Measurements from ENCODE around the gene DDX41. TPM values are rescaled to one million over a fixed set of nuclear protein-coding genes. Genes with fewer than 3 reads are reported as not detected.

The DDX41 gene
- total RNA-seq, 1 experiment from 2014 or later: 133 TPM

DNA sequence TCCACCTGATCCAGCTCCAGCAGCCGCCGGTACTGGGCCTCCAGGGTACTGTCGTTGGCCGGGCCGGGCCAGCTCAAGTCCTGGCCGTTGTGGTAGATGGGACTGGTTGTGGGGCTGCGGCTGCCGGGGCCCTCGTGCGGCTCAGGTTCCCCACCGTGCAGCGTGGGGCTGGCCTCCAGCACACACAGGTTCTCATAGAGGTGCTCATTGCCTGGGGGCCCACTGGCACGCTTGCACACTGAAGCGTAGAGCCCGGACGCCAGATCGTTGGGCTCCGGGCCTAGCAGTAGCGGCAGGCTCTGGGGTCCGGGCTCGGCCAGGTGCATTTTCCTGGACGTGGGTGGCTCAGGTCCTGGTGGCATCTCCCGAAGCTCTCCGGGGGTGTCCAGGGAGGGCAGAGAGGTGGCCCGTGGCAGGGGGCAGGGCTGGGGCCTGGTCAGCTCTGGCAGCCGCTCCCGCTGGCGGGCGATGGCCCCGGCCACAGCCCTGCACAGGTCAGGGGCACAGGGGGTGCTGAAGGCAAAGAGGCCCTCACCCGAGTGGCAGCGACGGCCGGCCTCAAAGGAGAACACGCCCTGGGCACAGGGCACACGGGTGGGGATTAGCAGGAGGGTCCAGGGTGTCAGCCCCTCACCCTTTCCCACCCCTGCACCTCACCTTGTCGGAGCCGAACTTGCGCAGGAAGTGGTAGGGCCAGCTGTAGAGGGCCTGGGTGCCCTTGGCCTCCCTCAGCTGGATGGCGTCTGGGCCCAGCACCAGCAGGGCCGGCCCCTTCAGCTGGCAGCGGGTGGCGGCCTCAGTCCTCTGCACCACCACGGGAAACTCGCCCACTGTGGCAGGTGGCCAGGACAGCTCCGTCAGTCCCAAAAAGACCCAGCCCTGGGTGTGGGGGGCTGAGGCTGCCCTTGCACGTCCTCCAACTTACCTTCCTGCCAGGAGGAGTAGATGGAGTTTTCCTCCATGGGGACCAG is 12.4 kb downstream of the DDX41 start:
- no peaks in the 10 kb centered on the region for H3K79me2 ChIP-seq (ENCODE audit: insufficient read depth, low read length)
- Mint-ChIP-seq H3K4me3 (no peak overlapping the region), H3K9me3 (no peaks in the 10 kb centered on the region), H3K27me3 (ENCODE audit: low read depth) (peaks cover 13% of the 10 kb centered on the region), H3K4me1 (peaks cover 15 to 24% of the 10 kb centered on the region in 2 experiments), H3K27ac (no peak overlapping the region), H3K36me3 (ENCODE audit: insufficient read depth in 1 of 3, low read depth in 3 of 3) (peaks cover 10 to 17% (median 12%) of the 10 kb centered on the region in 3 experiments; a peak in 6 of 7 replicates)
- no peak for DNase-seq
- H2BK15ac ChIP-seq (ENCODE audit: low read depth, low read length): no peak overlapping the region
- H3K4me1 ChIP-seq (ENCODE audit: insufficient read depth, low read length): no peaks in the 10 kb centered on the region; the same call in 1 of the 2 replicates
- H2BK12ac ChIP-seq (ENCODE audit: insufficient read length, low read depth, low read length): no peak overlapping the region
- H4K5ac ChIP-seq (ENCODE audit: insufficient read length, low read depth, low read length): no peak overlapping the region
- no peak overlapping the region for H3T11ph ChIP-seq (ENCODE audit: low read length)
- no peak overlapping the region for H3K9ac ChIP-seq (ENCODE audit: extremely low read depth, insufficient read length, low read length)
- no peak overlapping the region for H4K91ac ChIP-seq (ENCODE audit: insufficient read length, low read depth, low read length)
- no peak overlapping the region; the same call in 1 of the 2 replicates for H3K14ac ChIP-seq (ENCODE audit: insufficient read depth, low read length)
- H3K4ac ChIP-seq (ENCODE audit: low read depth, low read length): no peak overlapping the region
- H4K8ac ChIP-seq (replicated peaks; ENCODE audit: insufficient read length, low read depth, low read length): no peak overlapping the region
- H2BK20ac ChIP-seq (ENCODE audit: low read depth, low read length, poor library complexity, severe bottlenecking): no peak overlapping the region
- TF ChIP-seq, protein P1, sequence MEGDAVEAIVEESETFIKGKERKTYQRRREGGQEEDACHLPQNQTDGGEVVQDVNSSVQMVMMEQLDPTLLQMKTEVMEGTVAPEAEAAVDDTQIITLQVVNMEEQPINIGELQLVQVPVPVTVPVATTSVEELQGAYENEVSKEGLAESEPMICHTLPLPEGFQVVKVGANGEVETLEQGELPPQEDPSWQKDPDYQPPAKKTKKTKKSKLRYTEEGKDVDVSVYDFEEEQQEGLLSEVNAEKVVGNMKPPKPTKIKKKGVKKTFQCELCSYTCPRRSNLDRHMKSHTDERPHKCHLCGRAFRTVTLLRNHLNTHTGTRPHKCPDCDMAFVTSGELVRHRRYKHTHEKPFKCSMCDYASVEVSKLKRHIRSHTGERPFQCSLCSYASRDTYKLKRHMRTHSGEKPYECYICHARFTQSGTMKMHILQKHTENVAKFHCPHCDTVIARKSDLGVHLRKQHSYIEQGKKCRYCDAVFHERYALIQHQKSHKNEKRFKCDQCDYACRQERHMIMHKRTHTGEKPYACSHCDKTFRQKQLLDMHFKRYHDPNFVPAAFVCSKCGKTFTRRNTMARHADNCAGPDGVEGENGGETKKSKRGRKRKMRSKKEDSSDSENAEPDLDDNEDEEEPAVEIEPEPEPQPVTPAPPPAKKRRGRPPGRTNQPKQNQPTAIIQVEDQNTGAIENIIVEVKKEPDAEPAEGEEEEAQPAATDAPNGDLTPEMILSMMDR (conservative IDR thresholded peaks at IDR 0.05): no peak
- H3K27me3 ChIP-seq (ENCODE audit: insufficient read depth, low read length): no peaks in the 10 kb centered on the region
- no peak overlapping the region for H3K18ac ChIP-seq (ENCODE audit: insufficient read length, low read depth, low read length)
- no peak overlapping the region for H3K4me2 ChIP-seq (ENCODE audit: insufficient read depth, insufficient read length, low read length)
- H2BK5ac ChIP-seq (ENCODE audit: insufficient read length, low read length): no peak overlapping the region
- no peaks in the 10 kb centered on the region for H3K23me2 ChIP-seq (ENCODE audit: insufficient read length, low read depth, low read length, poor library complexity, severe bottlenecking)
- no peak overlapping the region for H3K27ac ChIP-seq (ENCODE audit: insufficient read length, low read depth, low read length)
- no peak overlapping the region for H2BK120ac ChIP-seq (ENCODE audit: low read depth, low read length, poor library complexity, severe bottlenecking)
- no peaks in the 10 kb centered on the region for H4K20me1 ChIP-seq (ENCODE audit: control insufficient read depth, insufficient read depth, insufficient read length)
- H3K9me3 ChIP-seq (ENCODE audit: control insufficient read depth, low read depth, low read length): no peaks in the 10 kb centered on the region
- H3K56ac ChIP-seq (ENCODE audit: insufficient read length, low read depth, low read length): no peak overlapping the region
- H2AK5ac ChIP-seq (ENCODE audit: insufficient read length, low read length): no peak overlapping the region
- no peak overlapping the region for H3K23ac ChIP-seq (ENCODE audit: insufficient read length, low read depth, low read length)
- H3K79me1 ChIP-seq (ENCODE audit: insufficient read depth, low read depth, low read length, poor library complexity, severe bottlenecking): no peaks in the 10 kb centered on the region
- WGBS (ENCODE audit: extremely low coverage, insufficient read length, low lambda C conversion rate): no CpG with 5 or more reads among the region's 47 CpGs
- no peak overlapping the region for H2AFZ ChIP-seq (ENCODE audit: low read length)

Data from H9 (cell line).